Activated CD4-positive, alpha-beta T cell treated with anti-CD3 and anti-CD28 coated beads, Interleukin-2, amount 50 U/mL, for 1 hour (primary cell): ENCODE results near the gene PCSK2.

ENCODE experiments used
- DNase-seq: peaks from one replicate; pipeline ENCODE4 v3.0.0-alpha.2; 2020

PCSK2 gene

GRCh38 chr20:17343656-17344452, 117.0 kb downstream of the PCSK2 start:
- DNase-seq = no peak

GRCh38 chr20:17344790-17345189, 118.0 kb downstream of the PCSK2 start:
- no peak for DNase-seq

GRCh38 chr20:17345321-17345720, 118.5 kb downstream of the PCSK2 start:
- DNase-seq = no peak

DNA sequence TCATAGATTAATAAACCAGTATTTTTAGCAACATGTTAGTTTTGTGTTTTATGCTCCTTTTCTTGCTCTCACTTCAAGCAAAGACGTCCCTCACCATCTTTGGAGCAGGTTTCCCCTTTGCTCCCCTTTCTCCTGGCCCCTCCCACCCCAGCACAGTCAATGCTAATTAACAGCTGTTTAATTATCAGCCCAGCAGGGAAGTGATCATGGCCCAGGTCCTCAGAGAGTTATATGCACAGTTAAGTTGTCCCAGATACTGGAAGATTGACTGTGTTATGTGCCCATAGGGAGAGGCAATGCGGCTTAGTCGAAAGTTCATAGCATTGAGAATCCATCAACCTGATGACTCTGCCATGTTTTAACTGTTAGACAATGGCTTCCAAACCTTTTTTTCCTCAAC, 123.5 kb downstream of the PCSK2 start:
- DNase-seq = no peak

- no peak for DNase-seq
Observed at GRCh38 chr20:17357238-17357637, 130.4 kb downstream of the PCSK2 start.

DNA sequence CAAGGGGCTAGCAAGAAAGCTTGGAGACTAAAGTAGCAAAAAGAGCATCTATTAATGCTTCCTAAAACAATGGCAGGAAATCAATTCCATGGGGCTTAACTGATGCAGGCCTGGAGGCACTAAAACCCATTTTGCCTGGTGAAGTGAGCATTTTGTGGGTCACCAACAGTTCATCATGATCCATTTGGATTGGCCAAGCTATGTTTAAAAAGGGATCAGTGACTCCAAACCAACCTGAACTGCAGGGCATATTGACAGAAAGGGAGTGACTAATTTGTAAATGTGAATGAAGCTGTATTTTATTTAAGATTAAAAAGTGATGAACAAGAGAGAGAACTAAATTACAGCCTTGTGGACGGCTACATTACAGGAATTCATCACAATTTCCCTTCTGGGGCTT, 132.0 kb downstream of the PCSK2 start:
- no peak for DNase-seq

DNA sequence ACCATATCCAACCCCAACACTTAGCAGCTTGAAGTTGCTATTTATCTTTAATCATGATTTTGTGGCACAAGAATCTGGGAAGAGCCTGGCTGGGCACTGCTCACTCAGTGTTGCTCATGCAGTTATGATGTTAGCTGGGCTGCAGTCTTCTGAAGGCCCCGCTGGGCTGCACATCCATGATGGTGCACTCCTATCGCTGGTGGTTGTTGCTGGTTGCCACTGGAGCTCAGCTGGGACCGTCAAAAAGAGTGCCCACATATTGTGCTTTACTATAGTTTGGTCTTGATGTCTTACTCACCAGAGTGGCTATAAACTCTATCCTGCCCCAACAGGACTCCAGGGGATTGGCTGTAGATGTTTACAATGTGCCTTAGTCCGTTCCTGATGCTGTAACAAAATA, 137.8 kb downstream of the PCSK2 start:
- DNase-seq = no peak

GRCh38 chr20:17365831-17366230, 139.0 kb downstream of the PCSK2 start:
- no peak for DNase-seq

DNA sequence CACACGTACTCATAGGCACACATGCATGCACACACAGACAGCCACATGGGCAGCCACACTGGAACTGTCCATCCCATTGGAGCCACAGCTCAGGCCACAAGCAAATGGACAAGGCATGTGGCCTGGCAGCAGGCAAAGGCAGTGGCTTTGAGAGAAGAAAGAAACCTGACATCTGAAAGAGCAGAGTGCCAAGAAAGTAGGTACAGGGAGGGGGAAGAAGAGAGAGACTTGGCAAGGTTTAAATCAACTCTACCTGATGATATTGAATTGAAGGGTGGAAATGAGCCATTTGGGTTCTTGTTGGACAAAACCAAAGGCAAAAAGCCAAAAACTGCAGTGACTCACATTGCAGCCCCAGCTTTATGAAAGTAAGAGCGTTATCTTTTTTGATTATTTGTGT, 142.7 kb downstream of the PCSK2 start:
- no peak for DNase-seq

DNA sequence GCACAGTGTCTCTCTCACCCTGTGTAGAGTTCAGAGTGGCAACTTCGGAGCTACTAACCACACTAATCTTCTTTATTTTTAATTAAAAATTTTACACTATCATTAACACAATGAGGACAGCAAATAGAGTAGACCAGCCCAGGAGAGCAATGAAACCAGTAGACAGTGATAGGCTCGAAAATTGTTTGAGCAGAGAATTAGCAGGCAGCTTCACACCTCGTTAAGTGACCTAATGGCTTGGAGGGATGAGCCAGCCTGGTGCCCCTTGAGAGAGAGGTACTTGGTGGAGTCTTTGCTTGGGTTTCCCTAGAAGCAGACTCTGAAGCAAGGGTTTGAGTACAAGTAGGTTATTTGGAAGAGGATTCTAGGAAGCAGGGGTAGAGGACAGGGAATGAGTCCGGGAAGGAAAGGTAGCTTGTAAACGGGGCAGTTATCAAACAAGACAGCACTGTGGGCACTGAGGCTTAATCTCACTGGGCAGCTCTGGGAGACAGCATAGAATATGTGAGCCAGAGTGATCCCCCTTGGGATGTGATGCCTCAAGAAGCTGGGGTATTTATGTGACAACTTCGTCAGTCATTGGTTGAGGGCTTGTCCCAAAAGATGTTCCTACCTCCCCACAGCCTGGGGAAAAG, 146.1 kb downstream of the PCSK2 start:
- no peak for DNase-seq

DNA sequence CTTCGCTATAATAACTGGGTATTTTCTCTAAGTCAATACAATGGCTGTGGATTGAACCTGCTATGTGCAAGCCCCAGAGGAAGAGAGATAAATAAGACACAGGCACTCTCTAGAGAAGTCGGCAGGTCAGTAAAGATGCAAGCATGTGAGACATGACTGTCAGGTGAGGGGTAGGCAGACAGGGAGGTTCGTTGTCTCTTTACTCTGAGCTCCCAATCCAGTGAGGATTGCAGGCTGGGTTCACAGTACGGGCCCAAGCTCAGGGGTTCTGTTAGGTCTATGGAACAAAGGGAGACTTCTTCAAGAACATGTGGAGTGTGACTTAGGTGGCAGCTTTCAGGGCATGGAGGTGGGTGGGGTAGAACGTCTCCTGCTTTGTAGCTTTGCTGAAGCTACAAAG, 147.2 kb downstream of the PCSK2 start:
- DNase-seq = no peak

DNA sequence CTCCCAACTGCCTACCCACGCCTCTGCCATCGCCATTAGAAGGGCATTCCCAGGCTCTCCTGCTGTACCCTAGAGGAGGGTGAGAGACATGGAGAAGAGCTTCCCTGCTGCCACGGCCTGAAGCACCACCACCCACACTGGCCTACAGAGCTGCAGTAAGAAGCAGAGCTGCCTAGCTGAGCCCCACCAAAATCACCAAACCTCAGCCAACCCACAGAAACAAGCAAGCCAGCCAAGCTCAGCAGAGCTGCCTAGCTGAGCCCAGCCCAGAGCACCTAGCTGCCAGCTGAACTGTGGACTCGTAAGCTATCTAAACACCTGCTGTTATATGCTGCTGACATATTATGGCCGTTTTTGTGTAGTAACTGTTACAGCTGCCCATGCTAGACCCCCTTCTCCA, 149.2 kb downstream of the PCSK2 start:
- no peak for DNase-seq

DNA sequence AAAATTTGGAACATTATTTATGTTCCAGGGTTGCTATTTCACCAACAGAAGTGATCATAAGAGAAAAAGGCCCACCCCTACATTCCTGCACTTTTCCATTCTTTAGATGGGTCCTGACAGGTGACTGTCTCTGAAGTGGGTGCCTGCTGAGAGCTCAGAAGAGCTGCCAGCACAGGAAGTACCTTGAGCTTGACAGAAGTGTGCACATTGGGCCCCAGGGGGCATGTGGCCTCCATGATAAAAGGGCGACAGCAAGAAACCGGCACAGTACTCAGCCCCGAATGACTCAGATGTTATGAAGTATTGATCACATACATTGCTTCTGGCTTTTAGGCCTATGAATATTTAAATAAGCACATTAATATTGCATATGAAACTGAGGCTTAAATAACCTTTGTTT, 150.4 kb downstream of the PCSK2 start:
- DNase-seq = no peak

DNA sequence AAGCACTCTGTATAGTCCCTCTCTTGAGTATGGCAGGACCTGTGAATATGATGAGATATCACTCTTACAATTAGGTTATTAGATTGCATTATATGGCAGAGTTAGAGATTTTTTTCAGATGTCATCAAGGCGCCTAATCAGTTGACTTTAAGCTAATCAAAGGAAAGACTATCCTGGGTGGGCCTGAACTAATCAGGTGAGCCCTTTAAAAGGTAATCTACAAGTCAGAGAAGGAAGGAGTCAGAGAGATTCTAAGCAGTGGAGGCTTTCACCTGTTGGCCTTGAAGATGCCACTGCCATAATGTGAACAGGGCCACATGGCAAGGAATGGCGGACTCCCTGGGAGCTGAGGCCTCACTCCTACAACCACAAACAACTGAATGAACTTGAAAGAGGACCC, 152.8 kb downstream of the PCSK2 start:
- DNase-seq = no peak

GRCh38 chr20:17380801-17381200, 154.0 kb downstream of the PCSK2 start:
- no peak for DNase-seq

- DNase-seq = no peak
Observed at GRCh38 chr20:17381724-17382123, 154.9 kb downstream of the PCSK2 start.

DNA sequence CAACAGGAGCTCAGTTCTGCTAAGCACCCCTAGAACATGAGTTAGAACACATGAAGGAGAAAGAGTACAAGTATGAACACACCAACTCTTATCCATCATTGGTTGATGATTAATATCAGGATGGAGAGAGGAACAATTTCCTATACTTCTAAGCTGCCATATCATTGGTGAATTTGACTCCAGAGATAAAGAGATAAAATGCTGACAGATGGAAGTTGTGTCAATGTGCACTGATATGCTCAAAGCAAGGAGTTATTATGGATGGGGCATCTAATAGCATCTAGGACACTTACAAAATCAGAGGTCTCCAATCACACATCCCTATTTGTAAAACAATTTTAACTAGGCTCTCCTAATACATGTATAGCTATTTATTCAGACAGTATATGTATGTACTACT, 159.0 kb downstream of the PCSK2 start:
- no peak for DNase-seq

GRCh38 chr20:17390655-17391054, 163.8 kb downstream of the PCSK2 start:
- DNase-seq = no peak

GRCh38 chr20:17391127-17391771, 164.4 kb downstream of the PCSK2 start:
- no peak for DNase-seq

DNA sequence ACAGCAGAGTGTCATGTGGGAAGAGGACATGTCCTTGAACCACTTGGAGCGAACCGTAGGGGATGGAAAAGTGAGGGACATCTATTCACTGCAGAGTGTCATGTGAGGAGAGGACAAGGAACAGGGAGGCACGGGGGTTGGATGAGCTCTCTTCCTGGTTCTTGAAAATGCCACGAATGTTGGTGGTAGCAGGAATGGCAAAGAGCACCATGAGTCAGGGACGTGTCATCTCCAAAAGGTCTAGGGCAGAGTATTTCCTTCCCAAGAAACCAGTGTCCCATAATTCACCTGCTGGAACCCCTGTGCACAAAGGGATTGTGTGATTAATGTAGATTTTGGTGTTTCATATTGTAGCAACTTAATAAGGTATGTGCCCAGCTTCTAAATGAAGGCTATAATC, 167.6 kb downstream of the PCSK2 start:
- no peak for DNase-seq

DNA sequence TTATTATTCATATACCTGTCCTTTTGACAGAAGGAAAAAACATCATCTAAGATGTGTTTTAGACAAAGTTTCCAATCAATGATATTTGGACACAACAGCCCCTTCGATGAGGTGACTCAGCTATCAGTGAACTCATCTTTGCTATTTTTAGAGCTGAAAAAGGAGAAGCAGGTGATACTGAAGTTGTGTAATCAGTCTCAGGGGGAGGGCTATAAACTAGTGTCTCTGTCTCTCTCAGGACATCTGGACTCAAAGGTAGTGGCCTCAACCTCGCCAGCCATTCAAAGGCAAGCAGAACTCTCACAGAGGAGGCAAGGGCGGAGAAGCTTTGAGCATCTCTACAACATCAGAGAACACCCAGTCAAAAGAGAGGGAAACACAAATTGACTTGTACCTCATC, 168.9 kb downstream of the PCSK2 start:
- no peak for DNase-seq

DNA sequence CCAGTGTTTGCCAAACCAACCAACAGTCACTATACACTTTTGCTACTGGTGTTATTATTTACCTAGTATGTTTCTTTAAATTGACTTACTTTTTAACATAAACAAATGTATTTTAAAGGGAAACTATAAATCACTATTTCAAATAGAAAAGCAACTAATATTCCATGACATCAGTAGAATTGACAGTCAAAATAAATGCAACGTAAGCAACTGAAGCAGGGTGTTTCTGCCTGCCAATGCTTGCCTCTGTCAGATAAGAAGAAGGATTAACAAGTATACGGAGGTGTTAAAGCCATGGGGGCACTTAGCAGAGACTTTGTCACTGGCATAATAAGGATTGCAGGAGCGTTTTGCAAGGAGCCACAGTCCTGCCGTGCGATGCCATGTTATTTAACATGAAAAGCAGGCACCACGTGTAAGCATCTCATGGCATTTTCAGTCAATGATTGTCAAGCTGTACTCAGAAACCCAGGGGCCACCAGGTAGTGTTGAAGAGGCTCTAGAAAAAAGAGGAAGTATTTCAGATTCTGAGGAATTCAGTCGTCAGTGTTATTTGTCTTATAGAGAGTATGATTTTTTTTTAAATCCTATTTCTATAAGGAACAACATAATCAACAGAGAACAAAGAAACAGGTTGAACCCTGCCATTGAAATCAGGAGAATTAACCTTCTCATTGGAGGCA, 172.6 kb downstream of the PCSK2 start:
- no peak for DNase-seq

DNA sequence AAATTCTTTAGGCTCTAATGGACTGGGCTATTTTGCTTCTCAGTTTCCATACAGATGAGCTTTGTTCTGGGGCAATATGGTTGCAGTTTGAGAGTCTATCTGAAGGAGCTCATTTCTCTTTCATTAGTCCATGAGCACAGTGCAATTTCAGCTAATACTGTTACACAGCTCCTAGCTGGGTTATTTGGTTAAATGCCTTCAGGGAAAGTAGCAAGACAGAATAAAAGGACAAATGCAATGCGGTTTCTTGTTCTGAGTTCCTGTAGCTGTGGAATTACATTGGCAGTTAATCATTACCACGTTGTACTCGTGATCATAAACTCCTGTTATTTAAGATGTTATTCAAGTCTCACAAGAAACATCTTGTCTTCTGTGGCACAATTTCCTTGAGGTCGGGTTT, 176.6 kb downstream of the PCSK2 start:
- no peak for DNase-seq
